22Rv1 (cell line): Measurements from ENCODE around the gene PAPLN.

Experiments
- H3K27ac ChIP-seq: fragments of 450-650 bp; 2 replicates; pipeline ENCODE4 v1.5.1; 2017
- CTCF ChIP-seq: fragments of 450-650 bp; IDR thresholded peaks from 2 replicates; pipeline ENCODE4 v1.5.1; 2017; ENCODE audit warnings: mild to moderate bottlenecking
- ZFX ChIP-seq: fragments of 450-650 bp; IDR thresholded peaks from 2 replicates; pipeline ENCODE4 v1.6.1; 2017; ENCODE audit warnings: antibody characterized with exemption, borderline replicate concordance

The PAPLN gene

GRCh38 chr14:73263606-73264005 is 26.3 kb downstream of the PAPLN start:
- TF ChIP-seq ZFX: no peak
- no peak for TF ChIP-seq CTCF
- no peak overlapping the region for H3K27ac ChIP-seq

- H3K27ac ChIP-seq: no peak overlapping the region
- no peak for TF ChIP-seq ZFX
- TF ChIP-seq CTCF: no peak
These were observed 27.0 kb downstream of the PAPLN start for GRCh38 chr14:73264080-73264884.

- no peak overlapping the region for H3K27ac ChIP-seq
- no peak for TF ChIP-seq ZFX
- TF ChIP-seq CTCF: no peak
These were observed 27.8 kb downstream of the PAPLN start for GRCh38 chr14:73264885-73265720.

GRCh38 chr14:73265721-73266046 is 28.4 kb downstream of the PAPLN start:
- no peak for TF ChIP-seq ZFX
- TF ChIP-seq CTCF: no peak
- no peak overlapping the region for H3K27ac ChIP-seq

- no peak overlapping the region for H3K27ac ChIP-seq
- no peak for TF ChIP-seq CTCF
These were observed 29.0 kb downstream of the PAPLN start for GRCh38 chr14:73266317-73266716.

- TF ChIP-seq ZFX (no peak), CTCF (no peak)
These were observed 30.2 kb downstream of the PAPLN start for GRCh38 chr14:73267474-73267873.

More at GRCh38 chr14:73267474-73267873, 30.2 kb downstream of the PAPLN start:
- H3K27ac ChIP-seq: no peak overlapping the region
